CD4-positive, alpha-beta T cell treated with Interferon gamma for 1 hour (primary cell): ENCODE data around the gene ADGRV1.
"Not testable (repeated sequence)": the region's sequence is repeated elsewhere in the genome, so short reads cannot be mapped to it uniquely, and the experiment has no call there.

Experiments used
- DNase-seq: peaks from one replicate; pipeline ENCODE4 v3.0.0-alpha.2; 2020

Gene ADGRV1

DNA sequence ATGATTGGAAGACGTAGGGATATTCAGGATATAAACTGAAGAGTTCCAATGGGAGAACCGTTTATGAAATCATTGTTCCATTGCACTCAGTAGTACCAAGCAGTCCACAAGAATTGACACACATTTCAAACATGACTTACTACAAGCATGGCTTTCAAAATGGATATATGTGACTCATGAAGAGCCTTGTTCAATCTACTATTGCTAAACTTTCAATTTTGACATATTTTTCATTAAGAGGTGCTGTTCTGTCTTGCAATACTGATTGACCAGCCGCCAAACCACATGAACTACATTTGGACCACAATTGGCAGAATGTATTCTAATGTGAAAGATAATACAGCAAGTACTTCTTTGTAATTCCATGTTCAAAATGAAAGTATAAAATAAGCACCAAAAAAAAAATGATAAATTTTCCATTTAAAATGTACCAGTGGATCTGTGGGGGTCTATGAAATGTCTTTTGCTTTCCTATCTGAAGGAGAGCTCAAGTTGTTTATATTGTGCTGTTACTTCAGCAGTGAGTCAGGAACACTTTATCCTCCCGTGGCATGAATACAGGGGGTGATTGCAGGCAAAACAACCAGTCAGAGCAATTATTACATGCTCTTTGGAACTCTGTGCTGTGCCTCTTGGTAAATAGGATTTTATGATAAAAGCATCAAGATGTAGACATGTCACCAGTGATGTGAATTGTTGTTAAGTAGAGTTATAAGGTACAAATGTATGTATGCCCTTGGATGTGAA lies 458.5 kb downstream of the ADGRV1 start:
- DNase-seq, result no peak

DNA sequence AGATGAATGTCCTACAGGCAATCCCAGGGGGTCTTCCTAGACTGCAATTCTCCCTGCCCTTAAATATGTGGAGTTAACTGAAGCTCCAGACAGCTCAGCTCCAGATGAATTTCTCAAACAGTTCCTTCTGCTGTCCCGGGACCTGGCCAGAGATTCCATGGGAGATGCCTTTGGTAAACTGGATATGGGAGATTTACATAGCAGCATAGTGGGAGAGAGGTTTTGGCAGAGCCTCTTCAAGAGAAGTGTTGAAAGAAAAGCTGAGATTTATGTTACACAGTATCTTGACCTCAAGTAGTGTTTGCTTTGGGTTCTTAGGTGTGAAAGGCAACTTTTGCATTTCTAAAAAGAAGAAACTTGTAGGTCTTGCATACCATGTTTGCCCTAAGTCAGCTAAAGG lies 459.6 kb downstream of the ADGRV1 start:
- DNase-seq, result no peak

DNA sequence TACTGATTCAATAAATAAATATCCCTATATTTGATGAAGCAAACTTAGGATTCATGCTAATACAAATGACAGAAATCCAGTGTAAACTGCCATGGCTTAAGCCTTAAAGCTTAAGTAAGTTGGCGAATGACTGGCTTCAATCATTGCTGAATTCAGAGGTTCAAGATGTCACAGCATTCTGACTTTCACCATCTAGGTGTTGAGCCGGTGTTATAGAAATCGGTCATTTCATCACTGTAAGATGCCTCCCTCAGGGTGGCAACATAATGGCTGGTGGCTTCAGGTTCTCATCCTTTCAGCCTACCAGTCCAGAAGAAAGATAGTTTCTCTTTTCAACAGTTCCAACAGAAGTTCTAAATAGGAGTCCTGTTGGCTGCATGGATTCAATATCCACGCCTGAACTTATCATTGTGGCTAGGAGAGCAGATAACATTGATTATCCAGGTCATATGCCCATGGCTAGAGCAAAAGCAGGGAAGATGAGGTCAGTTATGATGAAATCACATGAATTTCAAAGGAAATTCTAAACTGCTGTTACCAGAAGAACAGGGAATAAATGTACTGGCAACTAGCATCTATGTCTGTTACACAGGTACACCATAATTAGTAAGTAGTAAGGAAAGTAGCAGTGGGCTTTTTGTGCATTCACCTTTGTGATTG lies 460.2 kb downstream of the ADGRV1 start:
- no peak for DNase-seq

DNA sequence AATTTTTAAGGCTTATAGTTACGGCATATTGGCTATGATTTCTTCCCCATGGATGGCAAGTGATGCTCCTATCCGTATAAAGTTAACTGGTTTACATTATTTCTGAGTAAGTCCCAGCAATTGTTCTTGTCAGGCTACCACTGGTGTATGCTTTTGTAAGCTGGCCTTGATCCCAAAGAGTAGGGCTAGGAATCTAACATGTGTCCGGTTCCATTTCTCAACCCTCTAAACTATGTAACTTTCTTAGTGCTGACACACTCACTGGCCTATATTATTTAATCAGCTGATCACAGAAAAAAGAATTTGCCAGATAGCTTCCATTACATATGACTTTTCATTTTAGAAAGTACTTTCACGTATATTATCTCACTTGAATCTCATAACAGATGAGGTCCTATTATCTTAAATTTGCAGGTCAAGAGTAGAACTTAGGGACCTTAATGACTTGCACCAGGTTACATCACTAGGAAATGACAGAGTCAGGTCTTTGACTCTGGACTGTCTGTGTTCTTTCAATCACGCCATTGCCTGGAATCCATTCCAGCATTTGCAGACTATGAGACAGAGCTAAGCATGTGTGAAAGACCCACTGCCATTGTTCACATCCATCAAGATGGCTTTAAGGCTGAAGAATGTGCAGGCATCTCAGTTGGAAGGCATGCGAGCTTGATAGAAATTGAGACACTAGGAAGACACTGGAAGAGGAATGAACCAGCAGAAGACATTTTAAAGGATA lies 461.6 kb downstream of the ADGRV1 start:
- DNase-seq, result no peak

DNA sequence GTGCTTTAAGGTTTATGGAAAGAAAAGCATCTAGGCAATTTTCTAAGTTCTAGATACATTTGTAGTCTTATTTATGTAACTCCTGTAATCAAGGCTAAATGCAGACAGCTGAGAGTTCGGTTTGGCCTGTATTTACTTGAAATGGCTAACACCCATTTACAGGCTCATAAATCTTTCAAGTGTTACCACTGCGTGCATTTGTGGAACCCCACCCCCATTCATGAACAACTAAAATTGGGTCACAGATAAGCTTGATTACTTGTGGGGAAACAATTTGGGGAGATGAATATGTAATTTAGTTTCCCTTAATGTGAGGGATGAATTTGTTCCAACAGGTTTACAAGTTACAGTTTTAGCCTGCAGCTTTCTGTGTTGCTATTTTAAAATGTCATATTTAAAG lies 463.9 kb downstream of the ADGRV1 start:
- no peak for DNase-seq

DNA sequence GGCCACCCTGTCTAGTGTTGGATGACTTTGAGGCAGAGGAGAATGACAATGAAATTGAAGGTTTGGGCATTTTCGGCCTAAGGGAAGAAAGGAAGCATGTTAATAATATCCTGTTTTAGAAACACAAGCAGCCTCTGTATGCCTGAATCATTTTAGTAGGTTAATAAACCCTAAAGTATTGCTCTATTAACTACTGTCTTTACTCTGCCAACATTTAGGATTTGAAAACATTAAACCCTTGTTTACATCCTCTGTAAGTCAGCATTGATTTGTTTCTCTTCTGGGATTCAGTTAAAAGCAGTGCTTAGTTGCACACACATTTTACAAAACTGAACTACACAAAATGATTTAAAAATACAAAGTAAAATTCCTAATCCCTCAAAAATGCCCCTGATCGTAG lies 465.6 kb downstream of the ADGRV1 start:
- DNase-seq, result no peak

DNA sequence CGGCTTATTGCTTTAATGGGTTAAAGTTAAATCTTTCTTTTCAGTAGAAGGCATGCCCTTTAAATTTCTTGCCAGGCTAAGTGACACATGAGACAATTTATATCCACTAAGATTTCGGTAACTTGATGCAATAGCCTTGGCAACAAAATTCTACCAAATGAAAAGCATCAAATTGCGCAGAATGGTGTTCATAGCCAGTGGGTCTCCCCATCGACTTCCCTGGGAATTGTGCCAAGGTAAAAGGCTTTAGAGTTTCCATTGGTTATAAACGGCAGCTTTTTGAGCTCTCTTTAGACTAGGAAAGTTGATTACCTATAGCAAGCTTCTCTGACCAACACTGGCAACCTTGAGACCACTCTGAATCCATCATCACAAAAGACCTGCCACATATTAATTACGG lies 466.1 kb downstream of the ADGRV1 start:
- no peak for DNase-seq

DNA sequence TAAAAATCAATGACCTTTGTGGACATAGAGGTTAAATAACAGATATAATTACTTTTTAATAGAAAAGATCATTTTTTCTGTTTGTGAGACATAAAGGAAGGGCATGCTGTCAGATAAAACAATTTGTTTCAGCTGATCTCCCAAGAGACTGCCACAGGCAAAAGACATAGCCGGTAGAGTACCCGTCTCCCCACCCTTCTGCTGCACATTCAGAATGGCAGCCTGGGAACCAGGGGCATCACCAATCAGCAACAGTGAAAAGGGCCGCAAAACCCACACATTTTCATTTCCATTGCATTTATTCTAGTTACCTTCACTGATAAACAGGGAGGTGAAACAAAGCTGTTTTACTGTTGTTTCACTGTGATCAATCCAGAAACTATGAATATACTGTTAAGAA lies 466.9 kb downstream of the ADGRV1 start:
- no peak for DNase-seq

DNA sequence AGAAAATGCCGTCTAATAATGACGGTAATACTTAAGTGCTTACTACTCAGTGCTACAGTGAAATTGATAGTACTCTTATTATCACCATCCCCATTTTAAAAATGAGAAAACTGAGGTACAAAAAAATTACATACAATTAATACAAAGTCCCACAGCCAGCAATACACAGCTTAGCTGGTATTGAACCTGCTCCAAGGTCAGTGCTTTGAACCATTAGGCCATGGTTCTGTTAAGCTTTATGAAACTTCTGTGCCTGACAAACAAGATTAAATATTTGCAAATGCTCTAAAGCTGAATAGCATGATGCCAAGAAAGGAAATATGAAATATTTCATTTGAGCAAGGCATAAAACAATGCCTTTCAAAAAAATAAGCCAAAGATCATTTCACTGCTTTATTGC lies 467.4 kb downstream of the ADGRV1 start:
- DNase-seq, result no peak

DNA sequence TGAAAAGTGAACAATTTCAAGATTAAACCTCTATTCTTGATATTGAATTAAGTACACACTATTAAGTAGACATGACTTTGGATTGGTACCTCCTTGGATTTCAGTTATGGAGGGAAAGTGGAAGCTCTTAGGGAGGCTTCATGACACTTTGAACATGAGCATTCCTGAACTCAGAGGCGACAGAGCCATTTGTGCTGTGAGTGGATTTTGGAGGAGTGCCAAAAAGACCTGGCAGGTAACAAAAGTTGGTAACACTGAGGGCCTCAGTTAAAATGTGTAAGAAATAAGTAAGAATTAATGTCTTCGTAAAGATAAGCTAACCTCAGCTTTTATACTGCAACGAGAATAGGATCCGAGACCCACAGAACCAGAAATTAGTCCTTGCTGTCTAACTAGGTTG lies 467.9 kb downstream of the ADGRV1 start:
- no peak for DNase-seq

DNA sequence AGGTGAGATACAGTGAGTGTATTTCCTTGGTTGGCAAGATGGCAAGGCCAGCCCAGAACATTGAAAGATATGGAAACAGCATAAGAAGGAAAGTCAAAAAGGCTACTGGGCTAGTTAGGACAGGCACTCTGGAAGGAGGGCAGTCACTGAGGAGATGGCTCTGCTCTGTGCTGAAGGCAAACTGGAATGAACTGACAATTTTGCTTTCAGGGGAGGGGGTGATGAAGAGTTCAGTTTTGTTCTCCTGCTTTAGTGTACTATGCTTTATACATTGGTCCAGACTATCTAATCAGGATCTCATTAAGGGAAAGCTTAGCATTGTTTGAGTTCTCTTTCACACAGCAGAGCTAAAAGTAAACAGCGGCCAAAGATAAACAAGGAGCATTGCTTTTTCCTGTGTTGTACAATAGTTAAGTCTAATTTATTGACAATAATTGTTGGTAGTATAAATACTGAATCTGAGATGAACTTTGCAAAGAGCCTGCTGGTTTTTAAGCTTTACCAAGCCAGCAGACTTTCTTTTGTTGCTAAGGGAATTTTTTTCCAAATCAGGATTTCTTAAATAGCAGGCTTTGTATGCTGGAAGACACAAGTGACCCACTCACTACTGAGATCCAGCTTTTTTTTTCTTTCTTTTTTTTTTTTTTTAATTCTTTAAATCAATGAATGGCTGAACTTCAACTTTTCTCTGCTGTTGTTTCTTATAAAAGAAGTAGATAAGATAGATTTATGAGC lies 469.0 kb downstream of the ADGRV1 start:
- no peak for DNase-seq

DNA sequence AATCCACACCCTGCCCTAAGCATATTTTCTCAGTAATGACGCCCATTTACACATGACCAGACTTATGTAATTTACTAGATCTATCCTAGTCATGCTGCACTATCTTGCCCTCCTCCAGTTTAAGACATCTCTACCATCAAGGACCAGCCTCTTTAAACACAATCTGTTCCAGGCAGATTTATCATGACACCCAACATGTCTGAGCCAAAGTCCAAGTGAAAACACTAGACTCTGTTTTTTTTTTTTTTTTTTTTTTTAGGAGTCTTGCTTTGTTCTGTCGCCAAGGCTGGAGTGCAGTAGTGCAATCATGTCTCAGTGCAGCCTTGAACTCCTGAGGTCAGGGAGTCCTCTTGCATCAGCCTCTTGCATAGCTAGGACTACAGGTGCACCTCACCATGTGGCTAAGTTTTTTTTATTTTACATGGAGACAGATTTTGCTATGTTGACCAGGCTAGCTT lies 469.9 kb downstream of the ADGRV1 start:
- DNase-seq, result no peak

DNA sequence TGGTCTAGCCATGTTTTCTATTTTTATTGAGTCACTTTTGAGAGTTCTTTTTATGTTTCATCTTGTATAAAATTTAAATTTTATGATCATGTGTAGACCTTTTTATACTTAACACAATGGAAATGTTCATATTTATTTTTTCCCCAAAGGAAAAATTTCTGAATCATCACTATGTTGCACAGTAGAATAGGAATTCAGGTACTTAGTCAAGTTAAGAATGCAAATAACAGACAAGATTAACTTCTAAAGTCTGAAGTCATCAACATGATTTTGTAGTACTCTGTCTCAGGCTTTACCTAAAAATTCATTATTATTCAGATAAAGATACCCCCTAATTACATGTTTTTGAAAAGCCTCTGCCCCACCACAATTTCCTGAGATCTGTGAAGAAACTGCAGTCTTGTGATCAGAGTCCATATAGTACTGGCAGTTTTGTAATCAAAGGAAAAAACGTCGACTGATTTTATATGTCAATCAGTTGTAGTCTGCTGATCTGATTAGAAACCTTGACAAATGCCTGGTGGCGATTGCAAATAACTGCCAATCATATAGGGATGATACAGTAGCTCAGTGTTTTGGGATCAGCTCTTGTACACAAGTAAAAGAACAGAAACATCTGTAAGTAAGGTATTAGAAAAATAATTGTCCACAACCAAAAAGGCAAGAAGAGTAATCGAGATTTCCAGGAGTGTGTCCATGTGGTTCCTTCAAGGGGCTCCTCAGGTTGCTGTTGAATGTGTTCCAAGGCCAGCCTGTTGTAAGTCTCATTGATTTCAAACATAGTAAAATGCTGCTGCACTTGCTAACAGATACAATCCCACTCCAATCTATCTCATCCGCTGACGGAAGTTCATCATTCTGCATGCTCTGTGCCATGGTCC lies 472.2 kb downstream of the ADGRV1 start:
- DNase-seq, result no peak

DNA sequence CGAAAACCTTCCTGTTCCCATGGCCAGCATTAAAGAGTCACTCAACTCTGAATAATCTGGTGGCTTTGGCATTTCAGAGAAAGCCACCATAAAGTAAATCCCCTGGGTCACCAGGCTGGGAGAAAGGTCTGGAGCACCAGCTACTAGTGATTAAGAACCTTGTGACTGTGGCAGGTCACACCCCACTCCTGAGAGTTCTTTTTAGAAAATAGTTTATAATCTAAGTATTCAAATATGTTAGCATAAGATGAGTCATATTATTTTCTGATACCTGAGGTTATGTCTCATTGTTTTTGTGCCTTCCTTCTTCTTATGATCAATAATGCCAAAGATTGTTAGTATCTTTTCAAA lies 472.8 kb downstream of the ADGRV1 start:
- DNase-seq, result no peak

DNA sequence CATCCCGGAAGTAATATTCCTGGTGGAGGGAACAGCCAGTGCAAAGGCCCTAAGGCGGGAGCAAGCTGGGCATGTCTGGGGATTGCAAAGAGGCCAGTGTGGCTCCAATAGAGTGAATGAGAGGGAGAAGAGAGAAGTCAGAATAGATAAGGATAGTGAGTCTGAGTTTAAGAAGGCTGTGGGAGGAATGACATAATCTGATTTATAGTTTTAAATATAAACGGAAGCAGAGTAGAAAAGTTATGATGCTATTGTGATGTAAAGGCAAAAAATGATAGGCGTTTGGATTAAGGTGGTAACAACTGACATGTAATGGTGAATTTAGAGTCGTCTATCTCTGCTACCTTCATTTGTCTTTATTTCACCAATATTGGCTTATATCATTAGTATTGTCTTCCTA lies 473.5 kb downstream of the ADGRV1 start:
- DNase-seq, result no peak

DNA sequence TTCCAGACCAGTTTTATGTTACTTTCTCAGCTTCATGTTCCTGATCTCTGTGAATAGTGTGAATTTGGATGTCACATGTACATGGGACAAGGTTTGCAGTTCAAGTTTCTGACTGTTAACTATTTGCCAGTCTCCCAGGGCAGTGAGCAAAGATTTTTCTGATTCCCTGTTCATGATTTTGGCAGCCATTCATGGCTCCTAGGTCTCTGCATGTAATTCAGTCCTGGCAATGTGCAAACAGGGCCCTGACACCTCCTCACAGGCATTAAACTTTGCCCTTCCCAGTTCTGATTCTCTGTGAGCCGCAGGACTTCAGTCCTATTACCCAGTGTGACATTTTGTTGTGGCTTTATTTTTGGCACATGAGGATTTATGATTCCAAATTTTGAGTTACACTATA lies 474.8 kb downstream of the ADGRV1 start:
- no peak for DNase-seq

DNA sequence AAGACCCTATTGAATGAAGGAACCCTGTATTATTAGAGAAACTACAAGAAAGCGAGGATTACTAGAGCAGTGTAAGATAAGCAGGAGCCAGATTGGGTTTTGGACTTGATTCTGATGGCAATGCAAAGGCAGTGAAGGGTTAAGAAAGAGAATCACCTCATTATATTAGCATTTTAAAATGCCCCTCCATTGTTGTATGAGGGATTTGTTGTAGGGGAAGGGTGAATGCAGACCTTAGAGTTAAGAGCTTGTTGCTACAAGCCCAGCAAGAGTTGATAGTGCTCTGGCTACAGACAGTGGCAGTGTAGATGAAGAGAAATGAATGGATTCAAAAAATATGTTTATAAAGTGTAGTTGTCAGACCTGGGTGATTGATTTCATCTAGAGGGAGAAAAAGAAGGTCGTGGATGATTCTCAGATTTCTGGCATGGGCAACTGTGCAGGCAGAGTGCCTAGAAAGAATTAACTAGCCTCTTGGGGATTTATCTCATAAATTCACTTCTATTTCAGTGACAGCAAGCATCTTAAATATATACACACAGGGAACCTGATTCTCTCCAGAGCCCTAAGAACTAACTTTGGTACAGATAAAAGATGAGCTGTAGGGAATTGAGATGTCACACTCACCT lies 479.7 kb downstream of the ADGRV1 start:
- no peak for DNase-seq

DNA sequence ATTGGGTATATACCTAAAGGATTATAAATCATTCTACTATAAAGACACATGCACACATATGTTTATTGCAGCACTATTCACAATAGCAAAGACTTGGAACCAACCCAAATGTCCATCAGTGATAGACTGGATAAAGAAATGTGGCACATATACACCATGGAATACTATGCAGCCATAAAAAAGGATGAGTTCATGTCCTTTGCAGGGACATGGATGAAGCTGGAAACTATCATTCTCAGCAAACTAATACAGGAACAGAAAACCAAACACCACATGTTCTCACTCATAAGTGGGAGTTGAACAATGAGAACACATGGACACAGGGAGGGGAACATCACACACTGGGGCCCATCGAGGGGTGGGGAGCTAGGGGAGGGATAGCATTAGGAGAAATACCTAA lies 482.5 kb downstream of the ADGRV1 start:
- not testable (repeated sequence) for DNase-seq

DNA sequence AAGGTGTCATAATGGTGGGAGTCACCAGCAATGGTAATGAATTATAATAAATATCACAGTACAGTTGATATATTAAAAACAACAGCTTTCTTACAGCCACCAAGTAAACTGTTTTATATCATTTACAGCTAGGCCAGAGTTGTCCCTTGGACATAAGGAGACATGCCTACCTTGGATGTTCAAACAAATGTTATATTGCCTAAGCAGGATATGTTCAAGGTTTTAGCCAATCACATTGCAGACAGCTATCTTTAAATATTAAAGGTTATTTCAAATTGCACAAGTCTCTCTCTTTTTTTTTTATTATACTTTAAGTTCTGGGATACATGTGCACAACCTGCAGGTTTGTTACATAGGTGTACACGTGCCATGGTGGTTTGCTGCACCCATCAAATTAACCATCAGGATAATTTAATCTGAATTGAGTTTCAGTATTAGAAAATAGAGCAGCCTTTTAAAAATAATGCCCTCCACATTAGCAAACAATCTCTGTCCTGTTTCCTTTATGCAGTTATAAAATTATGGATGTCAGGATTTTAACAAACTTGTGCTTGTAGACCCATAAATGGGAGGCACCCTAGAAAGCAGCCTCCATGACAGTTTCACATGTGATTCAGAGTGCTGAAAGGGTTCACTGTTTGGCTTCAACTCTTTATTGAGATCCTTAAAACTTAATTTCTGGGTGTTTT lies 483.8 kb downstream of the ADGRV1 start:
- DNase-seq, result no peak

DNA sequence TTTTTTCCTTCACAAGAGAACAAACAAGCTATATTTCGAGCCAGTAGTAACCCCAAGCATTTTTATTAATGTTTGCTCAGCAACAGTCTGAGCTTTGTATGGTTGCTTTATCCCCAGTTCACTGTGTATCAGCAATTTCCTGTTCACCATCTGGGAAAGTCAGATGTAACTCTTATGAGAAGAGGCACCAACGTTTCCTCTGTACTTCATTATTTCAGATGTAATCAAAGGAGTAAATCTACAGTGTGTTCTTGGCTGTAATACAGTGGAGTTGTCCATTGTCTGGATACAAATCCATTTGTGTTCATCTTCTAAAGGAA lies 484.3 kb downstream of the ADGRV1 start:
- no peak for DNase-seq

DNA sequence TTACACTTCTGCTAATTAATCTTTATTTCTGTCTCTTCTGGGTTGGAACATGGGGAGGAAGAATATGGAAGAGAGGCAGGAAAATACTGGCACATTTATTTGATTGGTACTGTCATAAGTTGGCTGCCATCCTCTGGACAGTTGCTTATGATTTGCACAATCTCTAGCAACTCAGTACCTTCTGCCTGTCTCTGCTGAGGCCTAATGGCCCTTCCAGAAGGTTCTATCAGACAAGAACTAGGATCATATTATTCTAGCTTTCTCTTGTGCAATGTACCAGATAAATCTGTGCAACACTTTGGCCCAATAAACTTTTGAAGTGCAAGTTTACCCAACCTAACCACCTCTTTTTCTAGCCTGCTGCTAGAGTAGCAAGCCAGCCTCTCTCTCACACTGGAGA lies 489.5 kb downstream of the ADGRV1 start:
- DNase-seq, result no peak

DNA sequence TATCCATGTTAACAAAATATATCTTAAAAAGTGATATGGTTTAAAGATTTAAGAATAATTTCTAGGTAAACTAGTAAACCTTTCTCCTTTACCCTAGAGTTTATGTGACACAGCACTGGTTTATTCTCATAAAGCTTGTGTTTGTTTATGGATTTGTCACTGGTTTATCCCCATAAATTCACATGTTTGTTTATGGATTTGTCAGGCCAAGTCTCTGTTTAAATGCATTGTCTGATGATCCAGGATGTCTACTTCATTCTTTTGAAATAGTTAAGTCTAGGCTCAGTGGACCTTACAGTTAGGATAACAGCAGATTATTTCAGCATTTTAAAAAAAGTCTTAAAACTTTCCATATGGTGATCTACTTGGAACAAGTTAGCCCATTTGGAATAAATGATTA lies 490.5 kb downstream of the ADGRV1 start:
- no peak for DNase-seq
